Medulla oblongata (tissue), 1 donor: ENCODE data around the gene PALS1.
"Not testable (repeated sequence)": the region's sequence is repeated elsewhere in the genome, so short reads cannot be mapped to it uniquely, and the experiment has no call there.

Experiments
- DNase-seq: peaks from one replicate; pipeline ENCODE4 v3.0.0-alpha.2; 2015; ENCODE audit errors: extremely low spot score

Gene PALS1

GRCh38 chr14:67257906-67258305, 16.7 kb downstream of the PALS1 start:
- DNase-seq: no peak

- no peak for DNase-seq
Measured at GRCh38 chr14:67260965-67261364, 19.7 kb downstream of the PALS1 start.

- DNase-seq: no peak
Measured at GRCh38 chr14:67263499-67264149, 22.4 kb downstream of the PALS1 start.

GRCh38 chr14:67265131-67265530, 23.9 kb downstream of the PALS1 start:
- DNase-seq: no peak

GRCh38 chr14:67267576-67268328, 26.5 kb downstream of the PALS1 start:
- DNase-seq: no peak

- DNase-seq: no peak
Measured at GRCh38 chr14:67268426-67269150, 27.4 kb downstream of the PALS1 start.

GRCh38 chr14:67269298-67270060, 28.2 kb downstream of the PALS1 start:
- DNase-seq: peak; percentile 56

GRCh38 chr14:67270145-67270753, 29.0 kb downstream of the PALS1 start:
- peak; percentile 65 for DNase-seq

GRCh38 chr14:67270933-67271332, 29.7 kb downstream of the PALS1 start:
- DNase-seq: no peak

- not testable (repeated sequence) for DNase-seq
Measured at GRCh38 chr14:67273281-67273680, 32.0 kb downstream of the PALS1 start.

GRCh38 chr14:67276131-67276530, 34.9 kb downstream of the PALS1 start:
- peak; percentile 47 for DNase-seq

- DNase-seq: no peak
Measured at GRCh38 chr14:67280506-67280905, 39.3 kb downstream of the PALS1 start.

- DNase-seq: peak; percentile 76
Measured at GRCh38 chr14:67285876-67286452, 44.7 kb downstream of the PALS1 start.
